Measurements from ENCODE around the gene PSMD3.

- TF ChIP-seq ILF3 (IDR thresholded peaks at IDR 0.05; ENCODE audit: borderline replicate concordance) (no peak), ZNF780A (CRISPR knock-in tag; IDR thresholded peaks at IDR 0.05) (no peak), POLR3A (IDR thresholded peaks at IDR 0.05; ENCODE audit: borderline replicate concordance, extremely low read depth, insufficient read depth, insufficient read length) (no peak), CTCF (IDR thresholded peaks at IDR 0.05 in 2 of 3, conservative IDR thresholded peaks at IDR 0.05 in 1 of 3; ENCODE audit: insufficient read depth in 2 of 3, low read depth in 1 of 3, low read length in 3 of 3) (no peak), POLR2AphosphoS2 (IDR thresholded peaks at IDR 0.05; ENCODE audit: low read length) (no peak), MYC (IDR thresholded peaks at IDR 0.05; ENCODE audit: low read depth, low read length) (no peak), MYC (CRISPR knock-in tag; IDR thresholded peaks at IDR 0.05; ENCODE audit: borderline replicate concordance, low read depth) (no peak), FOXM1 (IDR thresholded peaks at IDR 0.05; ENCODE audit: low read depth) (no peak), FOXM1 (CRISPR knock-in tag; IDR thresholded peaks at IDR 0.05; ENCODE audit: low read depth) (no peak), RNF219 (CRISPR knock-in tag; IDR thresholded peaks at IDR 0.05) (no peak), YY1 (IDR thresholded peaks at IDR 0.05; ENCODE audit: borderline replicate concordance in 1 of 3, control insufficient read depth in 1 of 3, extremely low read depth in 1 of 3, insufficient read depth in 3 of 3, insufficient read length in 1 of 3, insufficient replicate concordance in 2 of 3, low read depth in 1 of 3, low read length in 2 of 3) (no peak)
Measured at GRCh38 chr17:39981766-39982375, 1.3 kb downstream of the PSMD3 start.

All from K562 (cell line).